ENCODE results near the gene LCA5.

The LCA5 gene

DNA sequence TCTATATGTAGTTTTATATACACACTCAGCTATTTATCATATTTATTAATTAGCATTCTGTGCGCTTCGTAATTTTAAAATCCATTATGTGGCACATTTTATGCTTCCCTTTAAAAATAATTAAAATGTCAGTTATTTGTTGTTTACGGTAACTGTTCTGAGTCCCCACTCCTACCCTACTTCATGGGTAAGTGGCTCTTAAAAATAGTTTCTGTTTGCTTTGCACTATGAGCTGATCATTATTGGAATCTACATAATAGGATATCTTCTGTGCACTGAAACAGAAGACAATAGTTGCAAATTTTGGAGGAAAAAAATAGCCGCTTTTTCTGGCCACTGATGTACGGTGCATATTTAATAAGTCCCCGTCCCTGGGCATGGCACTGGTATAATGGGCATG lies 25.2 kb downstream of the LCA5 start:
- Histone ChIP-seq H3K79me2 (ENCODE audit: insufficient read depth, low read length) (no peaks in the 10 kb centered on the region), H3K4me3 (ENCODE audit: low read depth in 1 of 2, low read length in 2 of 2) (no peak overlapping the region), H4K20me1 (ENCODE audit: insufficient read depth, low read length) (no peaks in the 10 kb centered on the region), H2AFZ (ENCODE audit: low read depth, low read length) (no peak overlapping the region), H3K27me3 (ENCODE audit: insufficient read depth, low read length, poor library complexity) (no peaks in the 10 kb centered on the region), H3K27ac (ENCODE audit: low read length) (no peak overlapping the region), H3K9ac (ENCODE audit: low read depth, low read length) (no peak overlapping the region), H3K9me3 (ENCODE audit: insufficient read depth, low read length, severe bottlenecking) (no peaks in the 10 kb centered on the region), H3K4me2 (ENCODE audit: insufficient read depth, low read length) (no peak overlapping the region), H3K4me1 (ENCODE audit: insufficient read depth, low read length) (no peaks in the 10 kb centered on the region), H3K36me3 (ENCODE audit: insufficient read depth, low read length) (no peaks in the 10 kb centered on the region)
- TF ChIP-seq, protein P1, sequence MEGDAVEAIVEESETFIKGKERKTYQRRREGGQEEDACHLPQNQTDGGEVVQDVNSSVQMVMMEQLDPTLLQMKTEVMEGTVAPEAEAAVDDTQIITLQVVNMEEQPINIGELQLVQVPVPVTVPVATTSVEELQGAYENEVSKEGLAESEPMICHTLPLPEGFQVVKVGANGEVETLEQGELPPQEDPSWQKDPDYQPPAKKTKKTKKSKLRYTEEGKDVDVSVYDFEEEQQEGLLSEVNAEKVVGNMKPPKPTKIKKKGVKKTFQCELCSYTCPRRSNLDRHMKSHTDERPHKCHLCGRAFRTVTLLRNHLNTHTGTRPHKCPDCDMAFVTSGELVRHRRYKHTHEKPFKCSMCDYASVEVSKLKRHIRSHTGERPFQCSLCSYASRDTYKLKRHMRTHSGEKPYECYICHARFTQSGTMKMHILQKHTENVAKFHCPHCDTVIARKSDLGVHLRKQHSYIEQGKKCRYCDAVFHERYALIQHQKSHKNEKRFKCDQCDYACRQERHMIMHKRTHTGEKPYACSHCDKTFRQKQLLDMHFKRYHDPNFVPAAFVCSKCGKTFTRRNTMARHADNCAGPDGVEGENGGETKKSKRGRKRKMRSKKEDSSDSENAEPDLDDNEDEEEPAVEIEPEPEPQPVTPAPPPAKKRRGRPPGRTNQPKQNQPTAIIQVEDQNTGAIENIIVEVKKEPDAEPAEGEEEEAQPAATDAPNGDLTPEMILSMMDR (IDR thresholded peaks at IDR 0.05; ENCODE audit: borderline replicate concordance, extremely low read depth, low read length, poor library complexity, severe bottlenecking) = no peak
- TF ChIP-seq EZH2 (IDR thresholded peaks at IDR 0.05; ENCODE audit: borderline replicate concordance, low read depth, low read length, severe bottlenecking) = no peak
- no peak for ATAC-seq (ENCODE audit: insufficient read depth, low read depth)
- no peak for DNase-seq

DNA sequence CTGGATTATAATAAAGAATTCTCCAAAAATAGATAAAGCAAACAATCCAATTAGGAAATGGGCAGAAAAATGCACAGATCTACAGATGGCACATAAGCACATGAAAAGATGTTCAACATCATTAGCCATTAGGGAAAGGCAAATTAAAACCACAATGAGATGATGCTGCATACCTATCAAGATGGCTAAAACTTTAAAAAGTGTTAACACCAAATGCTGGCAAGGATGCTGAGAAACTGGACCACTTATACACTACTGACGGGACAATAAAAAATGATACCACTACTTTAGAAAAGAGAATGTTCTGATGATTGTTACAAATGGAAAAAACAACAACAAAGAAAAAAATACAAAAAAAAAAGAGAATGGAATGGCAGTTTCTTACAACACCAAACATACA lies 26.5 kb downstream of the LCA5 start:
- Histone ChIP-seq H3K4me2 (ENCODE audit: insufficient read depth, low read length) (no peak overlapping the region), H3K36me3 (ENCODE audit: insufficient read depth, low read length) (no peaks in the 10 kb centered on the region), H3K27ac (ENCODE audit: low read length) (no peak overlapping the region), H3K79me2 (ENCODE audit: insufficient read depth, low read length) (no peaks in the 10 kb centered on the region), H3K4me1 (ENCODE audit: insufficient read depth, low read length) (no peaks in the 10 kb centered on the region), H3K27me3 (ENCODE audit: insufficient read depth, low read length, poor library complexity) (no peaks in the 10 kb centered on the region), H4K20me1 (ENCODE audit: insufficient read depth, low read length) (no peaks in the 10 kb centered on the region), H3K4me3 (ENCODE audit: low read depth in 1 of 2, low read length in 2 of 2) (no peak overlapping the region), H3K9ac (ENCODE audit: low read depth, low read length) (no peak overlapping the region), H2AFZ (ENCODE audit: low read depth, low read length) (no peak overlapping the region), H3K9me3 (ENCODE audit: insufficient read depth, low read length, severe bottlenecking) (no peaks in the 10 kb centered on the region)
- ATAC-seq (ENCODE audit: insufficient read depth, low read depth) (no peak), DNase-seq (no peak)
- TF ChIP-seq, protein P1 (IDR thresholded peaks at IDR 0.05; ENCODE audit: borderline replicate concordance, extremely low read depth, low read length, poor library complexity, severe bottlenecking) = no peak
- no peak for TF ChIP-seq EZH2 (IDR thresholded peaks at IDR 0.05; ENCODE audit: borderline replicate concordance, low read depth, low read length, severe bottlenecking)

DNA sequence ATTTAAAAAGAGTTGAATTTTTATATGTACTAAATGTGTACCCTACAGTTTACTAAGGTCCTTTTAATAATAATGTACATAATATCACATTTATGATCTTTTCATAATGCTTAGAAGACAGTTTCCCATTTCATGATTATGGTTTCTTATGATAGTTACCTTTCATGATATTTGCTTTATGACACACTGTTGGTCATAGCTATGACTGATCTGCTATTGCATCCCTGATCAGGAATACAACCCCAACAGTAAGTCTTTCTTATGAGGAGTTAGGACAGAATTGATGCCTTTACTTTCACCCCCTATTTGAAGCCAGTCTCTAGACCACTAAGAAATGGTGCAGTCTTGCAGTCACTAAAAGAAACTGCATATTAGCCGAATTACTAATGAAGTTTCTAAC lies 31.0 kb downstream of the LCA5 start:
- no peaks in the 10 kb centered on the region for H3K9me3 ChIP-seq (ENCODE audit: insufficient read depth, low read length, severe bottlenecking)
- H3K4me2 ChIP-seq (ENCODE audit: insufficient read depth, low read length) = no peak overlapping the region
- no peak overlapping the region for H3K9ac ChIP-seq (ENCODE audit: low read depth, low read length)
- no peaks in the 10 kb centered on the region for H3K4me1 ChIP-seq (ENCODE audit: insufficient read depth, low read length)
- H4K20me1 ChIP-seq (ENCODE audit: insufficient read depth, low read length) = no peaks in the 10 kb centered on the region
- H3K4me3 ChIP-seq (ENCODE audit: low read depth in 1 of 2, low read length in 2 of 2) = no peak overlapping the region
- DNase-seq (no peak), ATAC-seq (ENCODE audit: insufficient read depth, low read depth) (no peak)
- H2AFZ ChIP-seq (ENCODE audit: low read depth, low read length) = no peak overlapping the region
- H3K36me3 ChIP-seq (ENCODE audit: insufficient read depth, low read length) = no peaks in the 10 kb centered on the region
- H3K27me3 ChIP-seq (ENCODE audit: insufficient read depth, low read length, poor library complexity) = no peaks in the 10 kb centered on the region
- no peak for TF ChIP-seq EZH2 (IDR thresholded peaks at IDR 0.05; ENCODE audit: borderline replicate concordance, low read depth, low read length, severe bottlenecking)
- TF ChIP-seq, protein P1 (IDR thresholded peaks at IDR 0.05; ENCODE audit: borderline replicate concordance, extremely low read depth, low read length, poor library complexity, severe bottlenecking) = no peak
- no peaks in the 10 kb centered on the region for H3K79me2 ChIP-seq (ENCODE audit: insufficient read depth, low read length)
- no peak overlapping the region for H3K27ac ChIP-seq (ENCODE audit: low read length)

DNA sequence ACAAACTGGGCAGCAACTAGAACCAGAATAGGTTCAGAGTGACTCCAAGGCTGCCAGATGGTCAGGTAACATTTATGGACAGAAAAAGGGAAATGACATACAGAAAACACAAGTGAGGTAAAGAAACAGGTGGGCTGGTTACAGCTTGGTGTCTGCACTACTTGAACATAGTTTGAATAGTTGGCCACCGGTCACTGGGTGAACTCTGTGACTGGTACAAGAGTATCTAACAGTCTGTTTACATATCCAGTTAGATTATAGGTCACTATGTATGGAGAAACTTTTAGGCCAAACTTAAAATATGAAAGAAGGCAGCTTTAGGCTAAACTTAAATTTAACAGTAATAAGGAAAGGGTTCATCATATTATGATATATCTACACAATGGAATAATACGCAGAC lies 32.9 kb downstream of the LCA5 start:
- ATAC-seq (ENCODE audit: insufficient read depth, low read depth) (no peak), DNase-seq (no peak)
- no peak overlapping the region for H3K4me2 ChIP-seq (ENCODE audit: insufficient read depth, low read length)
- H3K4me3 ChIP-seq (ENCODE audit: low read depth in 1 of 2, low read length in 2 of 2) = no peak overlapping the region
- H4K20me1 ChIP-seq (ENCODE audit: insufficient read depth, low read length) = no peaks in the 10 kb centered on the region
- H3K79me2 ChIP-seq (ENCODE audit: insufficient read depth, low read length) = no peaks in the 10 kb centered on the region
- no peaks in the 10 kb centered on the region for H3K36me3 ChIP-seq (ENCODE audit: insufficient read depth, low read length)
- no peak overlapping the region for H3K27ac ChIP-seq (ENCODE audit: low read length)
- no peak overlapping the region for H2AFZ ChIP-seq (ENCODE audit: low read depth, low read length)
- no peaks in the 10 kb centered on the region for H3K27me3 ChIP-seq (ENCODE audit: insufficient read depth, low read length, poor library complexity)
- H3K4me1 ChIP-seq (ENCODE audit: insufficient read depth, low read length) = no peaks in the 10 kb centered on the region
- H3K9me3 ChIP-seq (ENCODE audit: insufficient read depth, low read length, severe bottlenecking) = no peaks in the 10 kb centered on the region
- H3K9ac ChIP-seq (ENCODE audit: low read depth, low read length) = no peak overlapping the region
- TF ChIP-seq, protein P1 (IDR thresholded peaks at IDR 0.05; ENCODE audit: borderline replicate concordance, extremely low read depth, low read length, poor library complexity, severe bottlenecking) = no peak
- no peak for TF ChIP-seq EZH2 (IDR thresholded peaks at IDR 0.05; ENCODE audit: borderline replicate concordance, low read depth, low read length, severe bottlenecking)
